GM10248 (cell line): ENCODE measurements around the gene ACVRL1.

Experiments
- CTCF ChIA-PET: fragments of 300-600 bp; sonication (Branson Sonifier 250); formaldehyde crosslinking; extraction: SDS; loops from one replicate; lab custom pipeline; 2021; ENCODE audit warnings: antibody characterized with exemption; lab: Yijun Ruan, JAX
- POLR2A ChIA-PET: fragments of 350-650 bp; sonication (Branson Sonifier 250); formaldehyde crosslinking; extraction: SDS; loops from one replicate; lab custom pipeline; 2020; ENCODE audit warnings: antibody characterized with exemption; lab: Yijun Ruan, JAX
- DNase-seq: peaks from one replicate; pipeline ENCODE4 v3.0.0; 2012; ENCODE audit errors: extremely low spot score
- TF ChIP-seq, protein P1 (sequence below): IDR thresholded peaks from 2 replicates; pipeline ENCODE4 v1.5.1; 2012; ENCODE audit warnings: mild to moderate bottlenecking, low read depth; ENCODE audit errors: extremely low read depth, missing control alignments, control extremely low read depth

Gene ACVRL1

DNA sequence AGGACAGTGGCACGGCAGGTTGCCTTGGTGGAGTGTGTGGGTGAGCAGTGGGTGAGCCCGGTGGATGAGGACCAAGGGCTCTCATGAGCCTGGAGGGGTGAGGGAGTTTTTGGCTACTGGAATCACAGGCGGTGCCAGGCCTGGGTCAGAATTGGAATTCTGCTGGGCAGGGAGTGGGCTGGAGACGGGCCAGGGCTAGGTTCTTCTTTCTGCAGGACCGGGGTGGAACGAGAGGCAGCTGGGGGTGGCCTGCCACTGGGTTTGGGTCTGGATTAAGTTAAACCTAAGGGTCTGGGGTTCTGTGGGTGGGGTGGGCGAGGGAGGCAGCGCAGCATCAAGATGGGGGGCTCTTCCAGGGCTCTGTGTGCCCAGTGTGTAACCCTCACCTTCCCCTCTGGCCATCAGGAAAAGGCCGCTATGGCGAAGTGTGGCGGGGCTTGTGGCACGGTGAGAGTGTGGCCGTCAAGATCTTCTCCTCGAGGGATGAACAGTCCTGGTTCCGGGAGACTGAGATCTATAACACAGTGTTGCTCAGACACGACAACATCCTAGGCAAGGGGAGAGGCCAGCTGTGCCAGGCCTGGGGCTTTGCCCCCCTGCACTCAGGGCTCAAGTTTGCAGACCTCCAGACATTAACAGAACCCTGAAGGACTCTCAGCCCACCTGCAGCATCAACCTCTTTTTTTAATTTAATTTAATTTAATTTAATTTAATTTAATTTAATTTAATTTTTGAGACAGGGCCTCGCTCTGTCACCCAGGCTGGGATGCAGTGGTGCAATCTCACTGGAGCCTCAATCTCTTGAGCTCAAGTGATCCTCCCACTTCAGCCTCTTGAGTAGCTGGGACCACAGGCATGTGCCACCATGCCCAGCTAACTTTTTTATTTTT lies 7.0 kb downstream of the ACVRL1 start:
- CTCF ChIA-PET: interaction anchor here (1.6 to 6.2 kb wide), 3 partner anchors 9 to 111 kb away, joined by 5 to 42 read pairs (median 7); no protein-coding TSS in a partner anchor
- no peak for DNase-seq
- TF ChIP-seq, protein P1, sequence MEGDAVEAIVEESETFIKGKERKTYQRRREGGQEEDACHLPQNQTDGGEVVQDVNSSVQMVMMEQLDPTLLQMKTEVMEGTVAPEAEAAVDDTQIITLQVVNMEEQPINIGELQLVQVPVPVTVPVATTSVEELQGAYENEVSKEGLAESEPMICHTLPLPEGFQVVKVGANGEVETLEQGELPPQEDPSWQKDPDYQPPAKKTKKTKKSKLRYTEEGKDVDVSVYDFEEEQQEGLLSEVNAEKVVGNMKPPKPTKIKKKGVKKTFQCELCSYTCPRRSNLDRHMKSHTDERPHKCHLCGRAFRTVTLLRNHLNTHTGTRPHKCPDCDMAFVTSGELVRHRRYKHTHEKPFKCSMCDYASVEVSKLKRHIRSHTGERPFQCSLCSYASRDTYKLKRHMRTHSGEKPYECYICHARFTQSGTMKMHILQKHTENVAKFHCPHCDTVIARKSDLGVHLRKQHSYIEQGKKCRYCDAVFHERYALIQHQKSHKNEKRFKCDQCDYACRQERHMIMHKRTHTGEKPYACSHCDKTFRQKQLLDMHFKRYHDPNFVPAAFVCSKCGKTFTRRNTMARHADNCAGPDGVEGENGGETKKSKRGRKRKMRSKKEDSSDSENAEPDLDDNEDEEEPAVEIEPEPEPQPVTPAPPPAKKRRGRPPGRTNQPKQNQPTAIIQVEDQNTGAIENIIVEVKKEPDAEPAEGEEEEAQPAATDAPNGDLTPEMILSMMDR: no peak
- POLR2A ChIA-PET: no interaction called here

DNA sequence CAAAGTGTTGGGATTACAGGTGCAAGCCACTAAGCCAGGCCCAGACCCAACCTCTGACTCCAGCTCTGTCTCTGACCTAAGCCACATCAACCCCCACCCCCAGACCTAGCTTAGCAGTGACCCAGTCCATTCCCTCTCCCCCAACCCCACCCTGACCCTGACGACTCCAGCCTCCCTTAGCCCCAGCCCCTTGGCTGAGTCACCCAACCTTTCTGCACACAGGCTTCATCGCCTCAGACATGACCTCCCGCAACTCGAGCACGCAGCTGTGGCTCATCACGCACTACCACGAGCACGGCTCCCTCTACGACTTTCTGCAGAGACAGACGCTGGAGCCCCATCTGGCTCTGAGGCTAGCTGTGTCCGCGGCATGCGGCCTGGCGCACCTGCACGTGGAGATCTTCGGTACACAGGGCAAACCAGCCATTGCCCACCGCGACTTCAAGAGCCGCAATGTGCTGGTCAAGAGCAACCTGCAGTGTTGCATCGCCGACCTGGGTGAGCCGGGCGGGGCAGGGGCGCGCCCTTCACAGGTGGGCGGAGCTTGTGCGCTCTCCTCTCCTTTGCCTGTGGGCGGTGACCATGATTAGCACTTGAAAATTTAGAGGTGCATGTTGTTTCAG lies 7.8 kb downstream of the ACVRL1 start:
- POLR2A ChIA-PET: no interaction called here
- no peak for DNase-seq
- CTCF ChIA-PET: interaction anchor here (2.2 to 6.2 kb wide), 2 partner anchors 8 to 110 kb away, joined by 7 to 42 read pairs; no protein-coding TSS in a partner anchor
- TF ChIP-seq, protein P1: no peak

DNA sequence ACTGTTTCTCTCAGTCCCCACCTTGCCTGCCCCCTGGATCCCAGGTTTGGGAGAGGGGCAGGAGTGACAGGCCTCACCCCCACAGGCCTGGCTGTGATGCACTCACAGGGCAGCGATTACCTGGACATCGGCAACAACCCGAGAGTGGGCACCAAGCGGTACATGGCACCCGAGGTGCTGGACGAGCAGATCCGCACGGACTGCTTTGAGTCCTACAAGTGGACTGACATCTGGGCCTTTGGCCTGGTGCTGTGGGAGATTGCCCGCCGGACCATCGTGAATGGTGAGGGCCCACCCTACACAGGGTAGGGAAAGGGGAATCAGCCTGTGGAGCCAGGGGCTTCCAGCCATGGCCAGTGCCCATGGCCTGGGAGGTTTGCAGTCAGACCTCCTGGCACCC lies 8.6 kb downstream of the ACVRL1 start:
- POLR2A ChIA-PET: no interaction called here
- TF ChIP-seq, protein P1: no peak
- CTCF ChIA-PET: interaction anchor here (1.0 to 6.2 kb wide), 3 partner anchors 7 to 110 kb away, joined by 3 to 42 read pairs (median 6); no protein-coding TSS in a partner anchor
- DNase-seq: no peak

DNA sequence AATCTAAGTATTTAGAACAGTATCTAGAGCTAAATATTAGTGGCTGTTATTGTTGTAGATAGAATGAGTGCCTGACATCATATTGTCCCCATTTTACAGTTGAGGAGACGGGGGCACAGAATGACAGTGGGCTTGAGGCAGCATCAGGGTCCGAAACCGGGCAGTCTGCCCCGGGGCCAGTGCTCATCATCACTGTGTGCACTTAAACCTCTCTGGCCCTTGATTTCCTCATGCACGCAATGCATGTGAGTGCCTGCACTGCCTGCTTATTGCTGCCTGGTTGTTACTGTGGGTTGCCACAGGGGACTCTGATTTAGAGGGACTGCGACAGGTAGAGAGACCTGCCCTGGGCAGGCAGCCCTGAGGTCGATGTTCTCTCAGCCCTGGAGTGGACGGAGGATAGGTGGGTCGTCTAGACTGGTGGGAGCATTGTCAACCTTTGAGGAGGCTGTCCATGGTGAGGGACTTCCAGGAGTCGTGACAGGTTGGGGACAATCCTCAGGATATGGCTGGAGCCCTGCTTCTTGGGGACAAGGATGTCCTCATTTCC lies 9.8 kb downstream of the ACVRL1 start:
- ChIA-PET POLR2A (no interaction called here), CTCF (interaction anchor here (1.5 kb wide), 2 partner anchors 10 to 109 kb away, joined by 6 read pairs; no protein-coding TSS in a partner anchor)
- DNase-seq: no peak
- TF ChIP-seq, protein P1: no peak

DNA sequence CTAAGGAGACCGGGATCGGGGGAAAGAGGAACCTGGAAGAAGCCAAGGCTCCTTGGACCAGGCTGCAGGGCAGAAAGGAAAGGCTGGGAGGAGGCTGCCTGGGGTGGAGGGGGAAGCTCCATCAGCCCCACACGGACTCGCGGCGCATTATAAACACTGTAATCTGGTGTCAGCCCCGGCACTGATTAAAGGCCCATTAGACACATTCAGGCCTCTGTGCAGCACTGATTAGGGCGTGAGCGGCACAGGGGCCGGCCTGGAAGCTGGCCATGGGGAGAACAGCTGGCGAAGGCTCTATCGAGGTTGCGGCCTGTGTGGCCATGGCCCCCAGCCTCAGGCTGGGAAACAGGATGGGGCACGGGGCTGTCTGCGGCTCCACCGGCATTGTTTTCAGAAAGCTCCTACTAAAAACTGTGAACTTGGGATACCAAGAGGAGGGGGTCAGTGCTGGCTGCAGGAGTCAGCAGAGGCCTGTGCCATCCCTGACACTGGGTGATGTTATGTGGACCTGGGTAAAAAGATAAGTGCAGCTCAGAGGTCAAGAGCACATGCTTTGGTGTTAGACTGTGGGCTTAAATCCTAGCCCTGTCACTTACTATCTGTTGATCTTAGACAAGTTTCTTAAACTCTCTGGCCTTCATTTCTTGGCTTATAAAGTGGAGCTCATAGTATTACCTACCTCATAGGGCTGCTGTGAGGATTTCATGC lies 10.6 kb downstream of the ACVRL1 start:
- DNase-seq: no peak
- ChIA-PET POLR2A (no interaction called here), CTCF (interaction anchor here (0.9 to 1.5 kb wide), 4 partner anchors 9 to 108 kb away, joined by 3 to 6 read pairs (median 4); no protein-coding TSS in a partner anchor)
- TF ChIP-seq, protein P1: no peak

DNA sequence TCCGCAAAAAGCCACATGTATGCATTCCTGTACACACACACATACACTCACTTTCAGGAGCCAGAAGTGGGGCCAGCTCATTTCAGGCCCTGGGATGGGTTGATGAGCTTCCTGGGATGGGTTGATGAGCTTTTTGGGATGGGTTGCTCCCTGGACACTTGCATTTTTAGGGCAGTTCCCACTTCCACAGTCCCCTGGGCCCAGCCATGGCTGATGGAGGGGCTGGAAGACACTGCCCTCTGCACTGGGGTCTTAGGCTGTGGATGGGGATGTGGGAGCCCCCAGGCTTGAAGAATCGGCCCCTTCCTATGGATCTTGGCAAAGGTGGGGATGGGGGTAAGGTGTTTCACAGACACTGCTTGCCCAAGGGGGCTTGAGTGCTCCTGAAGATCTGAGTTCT lies 12.7 kb downstream of the ACVRL1 start:
- TF ChIP-seq, protein P1: no peak
- POLR2A ChIA-PET: no interaction called here
- CTCF ChIA-PET: no interaction called here
- DNase-seq: no peak
